ENCODE data around the gene UROC1.
"Not testable (repeated sequence)": the region's sequence is repeated elsewhere in the genome, so short reads cannot be mapped to it uniquely, and the experiment has no call there.

UROC1 gene

GRCh38 chr3:126546549-126547239, 29.1 kb upstream of the UROC1 start:
- no peak for DNase-seq

- no peak for DNase-seq
Observed at GRCh38 chr3:126546013-126546412, 28.4 kb upstream of the UROC1 start.

GRCh38 chr3:126545544-126545943, 28.0 kb upstream of the UROC1 start:
- DNase-seq: no peak

- no peak for DNase-seq
Observed at GRCh38 chr3:126544596-126545281, 27.2 kb upstream of the UROC1 start.

GRCh38 chr3:126543457-126544061, 26.0 kb upstream of the UROC1 start:
- DNase-seq: no peak

- no peak for DNase-seq
Observed at GRCh38 chr3:126542340-126543241, 25.0 kb upstream of the UROC1 start.

- no peak for DNase-seq
Observed at GRCh38 chr3:126541628-126542339, 24.2 kb upstream of the UROC1 start.

GRCh38 chr3:126540951-126541627, 23.5 kb upstream of the UROC1 start:
- DNase-seq: no peak

GRCh38 chr3:126540342-126540849, 22.8 kb upstream of the UROC1 start:
- peak; percentile 30 for DNase-seq

- no peak for DNase-seq
Observed at GRCh38 chr3:126539558-126540250, 22.1 kb upstream of the UROC1 start.

- no peak for DNase-seq
Observed at GRCh38 chr3:126538966-126539365, 21.4 kb upstream of the UROC1 start.

GRCh38 chr3:126538316-126538715, 20.7 kb upstream of the UROC1 start:
- no peak for DNase-seq

- no peak for DNase-seq
Observed at GRCh38 chr3:126537730-126538281, 20.2 kb upstream of the UROC1 start.

- no peak for DNase-seq
Observed at GRCh38 chr3:126537116-126537729, 19.6 kb upstream of the UROC1 start.

- DNase-seq: no peak
Observed at GRCh38 chr3:126536126-126536525, 18.6 kb upstream of the UROC1 start.

- DNase-seq: no peak
Observed at GRCh38 chr3:126535636-126536035, 18.1 kb upstream of the UROC1 start.

- not testable (repeated sequence) for DNase-seq
Observed at GRCh38 chr3:126534716-126535115, 17.1 kb upstream of the UROC1 start.

- no peak for DNase-seq
Observed at GRCh38 chr3:126533506-126533905, 15.9 kb upstream of the UROC1 start.

GRCh38 chr3:126531051-126531330, 13.4 kb upstream of the UROC1 start:
- no peak for DNase-seq

All from activated CD4-positive, alpha-beta T cell treated with anti-CD3 and anti-CD28 coated beads, Interleukin-2, amount 50 U/mL, for 16 hours (primary cell).